Central memory CD8-positive, alpha-beta T cell (primary cell): ENCODE measurements around the gene DNAH1.
A peak's percentile ranks its signal among the peaks of the same experiment; 100 is the strongest.

ENCODE experiments used
- ATAC-seq: fragments of 150-1000 bp; cut with Tn5 transposase; replicated peaks from 2 replicates; pipeline ENCODE4 v1.10.0; 2022; ENCODE audit warnings: mild to moderate bottlenecking, moderate FRiP score, moderate number of reproducible peaks; ENCODE audit not compliant: poor library complexity, severe bottlenecking; ENCODE audit errors: extremely low read depth
- DNase-seq, 2 donors: peaks; one replicate each; pipeline ENCODE4 v3.0.0; 2021; ENCODE audit warnings: low spot score in 2 of 2
- H3K27ac Mint-ChIP-seq: one replicate; pipeline ENCODE4 v1.8.0; 2022; ENCODE audit warnings: low read depth, mild to moderate bottlenecking, moderate library complexity, mixed read lengths
- H3K27me3 Mint-ChIP-seq: one replicate; pipeline ENCODE4 v1.8.0; 2022; ENCODE audit warnings: mixed read lengths
- H3K36me3 Mint-ChIP-seq: one replicate; pipeline ENCODE4 v1.8.0; 2022; ENCODE audit warnings: mild to moderate bottlenecking, moderate library complexity, mixed read lengths; ENCODE audit not compliant: insufficient read depth
- H3K4me1 Mint-ChIP-seq: one replicate; pipeline ENCODE4 v1.8.0; 2022; ENCODE audit warnings: mixed read lengths
- H3K4me3 Mint-ChIP-seq: one replicate; pipeline ENCODE4 v1.8.0; 2022; ENCODE audit warnings: mild to moderate bottlenecking, moderate library complexity, mixed read lengths
- H3K9me3 Mint-ChIP-seq: one replicate; pipeline ENCODE4 v1.8.0; 2022; ENCODE audit warnings: mixed read lengths

DNAH1 gene

GRCh38 chr3:52388348-52388821 lies 72.3 kb downstream of the DNAH1 start:
- Mint-ChIP-seq H3K9me3 (no peaks in the 10 kb centered on the region), H3K4me3 (no peak overlapping the region), H3K4me1 (no peaks in the 10 kb centered on the region), H3K36me3 (peaks cover 9% of the 10 kb centered on the region), H3K27ac (no peak overlapping the region), H3K27me3 (no peaks in the 10 kb centered on the region)
- no peak for ATAC-seq
- DNase-seq = no peak

- ATAC-seq (no peak), DNase-seq (no peak)
- no peaks in the 10 kb centered on the region for H3K27me3 Mint-ChIP-seq
- peaks cover 9% of the 10 kb centered on the region for H3K36me3 Mint-ChIP-seq
- H3K4me3 Mint-ChIP-seq = no peak overlapping the region
- H3K27ac Mint-ChIP-seq = no peak overlapping the region
- no peaks in the 10 kb centered on the region for H3K9me3 Mint-ChIP-seq
- H3K4me1 Mint-ChIP-seq = no peaks in the 10 kb centered on the region
These were observed 72.8 kb downstream of the DNAH1 start for GRCh38 chr3:52388933-52389332.

GRCh38 chr3:52391096-52391495 lies 75.0 kb downstream of the DNAH1 start:
- H3K4me3 Mint-ChIP-seq = no peak overlapping the region
- peak overlapping the region; percentile 6 for H3K27ac Mint-ChIP-seq
- DNase-seq = no peak
- no peaks in the 10 kb centered on the region for H3K27me3 Mint-ChIP-seq
- no peaks in the 10 kb centered on the region for H3K9me3 Mint-ChIP-seq
- H3K4me1 Mint-ChIP-seq = no peaks in the 10 kb centered on the region
- ATAC-seq = no peak
- H3K36me3 Mint-ChIP-seq = peaks cover 9% of the 10 kb centered on the region

GRCh38 chr3:52392216-52392930 lies 76.3 kb downstream of the DNAH1 start:
- Mint-ChIP-seq H3K9me3 (no peaks in the 10 kb centered on the region), H3K36me3 (peaks cover 10% of the 10 kb centered on the region), H3K27me3 (no peaks in the 10 kb centered on the region), H3K4me3 (no peak overlapping the region), H3K27ac (peak overlapping the region; percentile 6), H3K4me1 (no peaks in the 10 kb centered on the region)
- ATAC-seq (no peak), DNase-seq (no peak)

- Mint-ChIP-seq H3K4me1 (no peaks in the 10 kb centered on the region), H3K27me3 (no peaks in the 10 kb centered on the region), H3K36me3 (peaks cover 14% of the 10 kb centered on the region), H3K4me3 (no peak overlapping the region), H3K27ac (no peak overlapping the region), H3K9me3 (no peaks in the 10 kb centered on the region)
- no peak for DNase-seq
- ATAC-seq = no peak
These were observed 77.2 kb downstream of the DNAH1 start for GRCh38 chr3:52393131-52393807.

- Mint-ChIP-seq H3K4me1 (no peaks in the 10 kb centered on the region), H3K36me3 (peaks cover 21% of the 10 kb centered on the region), H3K4me3 (no peak overlapping the region), H3K9me3 (no peaks in the 10 kb centered on the region), H3K27ac (no peak overlapping the region), H3K27me3 (no peaks in the 10 kb centered on the region)
- DNase-seq (no peak), ATAC-seq (no peak)
These were observed 78.0 kb downstream of the DNAH1 start for GRCh38 chr3:52393959-52394670.

- H3K9me3 Mint-ChIP-seq = no peaks in the 10 kb centered on the region
- DNase-seq (no peak), ATAC-seq (no peak)
- no peak overlapping the region for H3K4me3 Mint-ChIP-seq
- H3K27ac Mint-ChIP-seq = no peak overlapping the region
- H3K4me1 Mint-ChIP-seq = no peaks in the 10 kb centered on the region
- peaks cover 21% of the 10 kb centered on the region for H3K36me3 Mint-ChIP-seq
- H3K27me3 Mint-ChIP-seq = no peaks in the 10 kb centered on the region
These were observed 78.8 kb downstream of the DNAH1 start for GRCh38 chr3:52394751-52395502.

- Mint-ChIP-seq H3K27me3 (no peaks in the 10 kb centered on the region), H3K4me1 (no peaks in the 10 kb centered on the region), H3K4me3 (no peak overlapping the region), H3K36me3 (peaks cover 20% of the 10 kb centered on the region), H3K27ac (no peak overlapping the region), H3K9me3 (no peaks in the 10 kb centered on the region)
- DNase-seq (no peak), ATAC-seq (no peak)
These were observed 79.4 kb downstream of the DNAH1 start for GRCh38 chr3:52395503-52395865.

- no peak for ATAC-seq
- no peaks in the 10 kb centered on the region for H3K27me3 Mint-ChIP-seq
- H3K36me3 Mint-ChIP-seq = peaks cover 22% of the 10 kb centered on the region
- H3K4me3 Mint-ChIP-seq = no peak overlapping the region
- no peaks in the 10 kb centered on the region for H3K4me1 Mint-ChIP-seq
- no peak for DNase-seq
- no peak overlapping the region for H3K27ac Mint-ChIP-seq
- no peaks in the 10 kb centered on the region for H3K9me3 Mint-ChIP-seq
These were observed 80.1 kb downstream of the DNAH1 start for GRCh38 chr3:52396011-52396906.

- H3K4me1 Mint-ChIP-seq = no peaks in the 10 kb centered on the region
- no peak for ATAC-seq
These were observed 80.9 kb downstream of the DNAH1 start for GRCh38 chr3:52396907-52397591.

GRCh38 chr3:52397676-52398399 lies 81.7 kb downstream of the DNAH1 start:
- ATAC-seq = no peak
- peaks cover 30% of the 10 kb centered on the region for H3K36me3 Mint-ChIP-seq
- no peak overlapping the region for H3K27ac Mint-ChIP-seq
- H3K4me1 Mint-ChIP-seq = no peaks in the 10 kb centered on the region
- no peak for DNase-seq
- H3K9me3 Mint-ChIP-seq = no peaks in the 10 kb centered on the region
- H3K4me3 Mint-ChIP-seq = no peak overlapping the region
- H3K27me3 Mint-ChIP-seq = no peaks in the 10 kb centered on the region

More at GRCh38 chr3:52396907-52397591, 80.9 kb downstream of the DNAH1 start:
- H3K27me3 Mint-ChIP-seq = no peaks in the 10 kb centered on the region
- no peak for DNase-seq
- H3K9me3 Mint-ChIP-seq = no peaks in the 10 kb centered on the region
- peaks cover 24% of the 10 kb centered on the region for H3K36me3 Mint-ChIP-seq
- no peak overlapping the region for H3K4me3 Mint-ChIP-seq
- no peak overlapping the region for H3K27ac Mint-ChIP-seq
